HG03159 (cell line): ENCODE results near the gene SNX32.

Source experiments
- ATAC-seq: cut with Tn5 transposase; IDR thresholded peaks from one replicate; pipeline ENCODE4 v1.9.1; 2021; ENCODE audit warnings: mild to moderate bottlenecking, moderate library complexity; ENCODE audit not compliant: unreplicated experiment

SNX32 gene

GRCh38 chr11:65865550-65866172 is 31.9 kb downstream of the SNX32 start:
- no peak for ATAC-seq

- no peak for ATAC-seq
Measured at GRCh38 chr11:65866509-65867283, 32.9 kb downstream of the SNX32 start.

GRCh38 chr11:65867284-65868071 is 33.7 kb downstream of the SNX32 start:
- ATAC-seq = no peak

GRCh38 chr11:65868076-65868667 is 34.4 kb downstream of the SNX32 start:
- ATAC-seq = no peak

- ATAC-seq = no peak
Measured at GRCh38 chr11:65868907-65869306, 35.1 kb downstream of the SNX32 start.

DNA sequence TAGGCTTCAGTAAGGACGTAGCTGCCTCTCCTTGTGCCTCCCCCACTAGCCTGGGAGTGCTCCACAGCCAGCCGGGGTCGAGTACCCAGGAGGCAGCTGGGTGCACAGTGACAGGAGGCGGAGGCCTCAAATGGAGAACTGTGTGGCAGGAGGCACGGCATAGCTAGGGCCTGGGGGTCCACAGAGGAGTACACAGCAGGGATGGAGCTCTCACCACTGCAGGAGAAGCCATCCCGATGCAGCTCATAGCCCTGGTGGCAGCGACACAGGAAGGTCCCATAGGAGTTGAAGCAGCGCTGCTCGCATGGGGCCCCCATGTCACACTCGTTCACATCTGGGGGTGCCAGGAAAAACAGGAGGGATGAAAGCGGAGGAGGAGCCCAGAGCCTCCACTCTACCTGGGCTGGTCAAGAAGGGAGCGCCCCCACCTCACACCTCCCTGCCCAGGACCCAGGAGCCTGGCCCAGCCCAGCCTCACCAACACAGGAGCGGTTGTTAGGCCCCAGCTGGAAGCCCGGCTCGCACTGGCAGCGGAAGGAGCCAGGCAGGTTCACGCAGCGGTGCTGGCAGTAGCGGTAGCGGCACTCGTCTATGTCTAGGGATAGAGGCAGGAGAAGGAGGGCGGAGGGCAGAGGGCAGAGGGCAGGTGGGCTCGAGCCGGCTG is 36.0 kb downstream of the SNX32 start:
- no peak for ATAC-seq

GRCh38 chr11:65870307-65870658 is 36.5 kb downstream of the SNX32 start:
- ATAC-seq = no peak

GRCh38 chr11:65870706-65871681 is 37.2 kb downstream of the SNX32 start:
- no peak for ATAC-seq

DNA sequence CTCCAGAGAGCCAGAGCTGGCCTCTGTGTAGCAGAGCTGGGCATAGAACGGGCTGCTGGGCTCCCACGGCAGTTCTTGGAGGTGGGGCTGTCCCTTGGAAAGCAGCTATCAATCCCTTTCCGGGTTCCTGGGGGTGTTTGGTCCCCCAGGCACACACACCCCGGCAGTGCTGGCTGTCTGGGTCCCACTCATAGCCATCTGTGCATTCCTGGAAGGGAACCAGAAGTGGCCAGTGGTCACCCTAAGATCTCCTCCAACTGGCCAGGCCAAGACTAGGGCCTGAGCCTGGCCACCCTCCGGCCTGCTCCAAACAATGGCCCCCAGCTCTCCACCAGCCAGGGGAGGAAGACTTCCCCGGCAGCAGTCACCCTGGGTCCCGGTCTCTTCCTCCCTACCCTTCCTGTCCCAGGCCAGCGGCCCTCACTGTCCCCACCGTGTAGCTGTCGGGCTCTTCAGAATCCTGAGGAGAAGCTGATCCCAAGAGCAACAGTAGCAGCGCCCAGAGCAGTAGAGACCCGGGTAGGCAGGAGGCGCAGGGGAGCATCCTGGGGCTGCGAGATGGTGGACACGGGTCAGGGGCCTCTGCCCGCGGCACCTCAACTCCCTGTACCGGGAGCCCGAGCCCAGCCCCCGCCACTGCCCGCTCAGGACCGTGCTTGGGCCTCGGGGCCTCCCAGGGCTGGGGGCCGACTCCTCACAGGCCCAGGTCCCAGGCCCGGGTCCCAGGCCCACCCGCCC is 38.2 kb downstream of the SNX32 start:
- no peak for ATAC-seq

- ATAC-seq = no peak
Measured at GRCh38 chr11:65872586-65873317, 39.0 kb downstream of the SNX32 start, which contains the start of gene EFEMP2. TSS of gene EFEMP2 (minus strand) at chr11:65872800. CDS start at chr11:65872354, 446 bp downstream.

DNA sequence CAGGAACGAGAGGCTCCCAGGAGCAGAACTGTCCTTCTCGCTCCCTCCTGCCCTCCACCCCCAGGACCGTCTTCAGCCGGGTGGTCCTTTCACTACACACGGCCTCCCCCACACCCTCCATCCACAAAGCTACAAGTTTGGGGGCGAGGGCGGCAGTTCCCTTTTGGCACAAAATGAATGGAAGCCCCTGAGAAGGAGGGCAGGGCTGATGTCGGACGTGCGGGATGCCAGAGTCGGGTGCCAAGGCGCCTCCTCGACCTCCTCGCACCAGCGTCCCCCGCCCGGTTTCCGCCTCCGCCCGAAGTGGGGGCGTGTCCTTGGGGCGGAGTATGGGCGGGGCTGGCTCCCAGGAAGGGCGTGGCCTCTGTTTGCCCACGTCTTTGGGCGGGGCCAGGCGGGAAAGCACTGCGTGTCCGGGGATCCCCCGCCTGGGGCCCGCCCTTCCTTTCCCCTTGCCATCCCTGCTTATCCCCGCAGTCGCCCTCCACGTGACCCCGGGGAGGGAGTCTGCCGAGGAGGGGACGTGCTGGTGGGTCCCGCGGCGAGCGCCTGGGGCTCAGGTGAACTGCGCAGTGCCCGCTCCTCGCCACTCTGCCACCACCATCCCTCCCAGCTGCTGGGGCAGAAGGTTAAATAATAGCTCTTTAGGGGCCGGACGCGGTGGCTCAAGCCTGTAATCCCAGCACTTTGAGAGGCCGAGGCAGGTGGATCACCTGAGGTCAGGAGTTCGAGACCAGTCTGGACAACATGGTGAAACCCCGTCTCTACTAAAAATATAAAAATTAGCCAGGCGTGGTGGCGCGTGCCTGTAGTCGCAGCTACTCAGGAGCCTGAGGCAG is 39.8 kb downstream of the SNX32 start:
- ATAC-seq = peak; percentile 74

GRCh38 chr11:65879617-65880016 is 45.9 kb downstream of the SNX32 start, which contains the start of gene CTSW:
TSS of gene CTSW (plus strand) at chr11:65879837. CDS start at chr11:65879855, 18 bp downstream.
- ATAC-seq = no peak

DNA sequence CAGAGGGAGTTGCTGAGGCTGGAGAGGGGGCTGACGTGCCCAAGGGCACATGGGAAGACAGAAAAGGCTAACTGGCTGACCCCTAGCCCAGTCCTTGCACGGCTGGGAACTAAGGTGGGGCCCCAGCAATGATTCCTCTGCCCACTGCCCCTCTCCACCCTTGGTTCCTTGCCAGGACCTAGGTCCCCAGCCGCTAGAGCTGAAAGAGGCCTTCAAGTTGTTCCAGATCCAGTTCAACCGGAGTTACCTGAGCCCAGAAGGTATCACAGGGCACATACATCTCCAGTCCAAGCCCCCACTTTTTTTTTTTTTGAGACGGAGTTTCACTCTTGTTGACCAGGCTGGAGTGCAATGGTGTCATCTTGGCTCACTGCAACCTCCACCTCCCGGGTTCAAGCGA is 46.3 kb downstream of the SNX32 start:
- ATAC-seq = no peak

GRCh38 chr11:65880844-65881421 is 47.2 kb downstream of the SNX32 start:
- no peak for ATAC-seq

DNA sequence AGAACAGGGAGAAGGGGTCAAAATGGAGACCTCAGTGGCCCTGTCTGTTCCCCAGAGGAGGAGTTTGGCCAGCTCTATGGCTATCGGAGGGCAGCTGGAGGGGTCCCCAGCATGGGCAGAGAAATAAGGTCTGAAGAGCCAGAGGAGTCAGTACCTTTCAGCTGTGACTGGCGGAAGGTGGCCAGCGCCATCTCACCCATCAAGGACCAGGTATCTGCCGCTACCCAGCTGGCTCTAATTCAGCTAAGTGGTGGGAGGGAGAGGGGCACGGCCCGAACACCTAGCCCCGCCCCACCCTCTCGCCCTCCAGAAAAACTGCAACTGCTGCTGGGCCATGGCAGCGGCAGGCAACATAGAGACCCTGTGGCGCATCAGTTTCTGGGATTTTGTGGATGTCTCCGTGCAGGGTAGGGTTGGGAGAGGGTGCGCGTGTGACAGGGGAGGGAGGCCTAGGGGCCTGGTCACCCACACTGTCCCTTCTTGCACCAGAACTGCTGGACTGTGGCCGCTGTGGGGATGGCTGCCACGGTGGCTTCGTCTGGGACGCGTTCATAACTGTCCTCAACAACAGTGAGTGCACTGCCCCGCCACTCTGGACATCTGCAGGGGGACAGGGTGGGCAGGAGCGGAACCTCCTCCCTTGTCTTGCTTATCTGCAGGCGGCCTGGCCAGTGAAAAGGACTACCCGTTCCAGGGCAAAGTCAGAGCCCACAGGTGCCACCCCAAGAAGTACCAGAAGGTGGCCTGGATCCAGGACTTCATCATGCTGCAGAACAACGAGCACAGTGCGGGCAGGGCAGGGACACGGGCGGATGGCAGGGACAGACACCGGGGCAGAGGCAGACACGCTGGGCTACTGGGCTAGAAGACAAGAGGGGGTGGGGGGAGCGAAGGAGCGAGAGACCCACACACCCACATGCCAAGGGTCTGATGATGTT is 48.6 kb downstream of the SNX32 start:
- no peak for ATAC-seq
